Measurements from ENCODE around the gene PLCB4.

GRCh38 chr20:9399322-9399721, 330.4 kb downstream of the PLCB4 start:
- TF ChIP-seq EZH2phosphoT487 (conservative IDR thresholded peaks at IDR 0.05; ENCODE audit: low read length), result no peak
- TF ChIP-seq CTCF (IDR thresholded peaks at IDR 0.05; ENCODE audit: insufficient read depth, low read length, poor library complexity, severe bottlenecking), result no peak

Measured in SU-DHL-6 (cell line).